GM19328 (cell line): ENCODE data around the gene NTN1.

Experiments
- ATAC-seq: cut with Tn5 transposase; IDR thresholded peaks from one replicate; pipeline ENCODE4 v1.9.1; 2021; ENCODE audit warnings: mild to moderate bottlenecking, moderate library complexity; ENCODE audit not compliant: unreplicated experiment

Gene NTN1

GRCh38 chr17:9266031-9266680, 244.8 kb downstream of the NTN1 start:
- ATAC-seq: no peak

- ATAC-seq: no peak
These were observed 245.4 kb downstream of the NTN1 start for GRCh38 chr17:9266697-9267117.

GRCh38 chr17:9268546-9268945, 247.2 kb downstream of the NTN1 start:
- no peak for ATAC-seq

- ATAC-seq: no peak
These were observed 248.2 kb downstream of the NTN1 start for GRCh38 chr17:9269350-9270035.

GRCh38 chr17:9270921-9271320, 249.6 kb downstream of the NTN1 start:
- ATAC-seq: no peak

- no peak for ATAC-seq
These were observed 250.7 kb downstream of the NTN1 start for GRCh38 chr17:9271989-9272388.

GRCh38 chr17:9272501-9273200, 251.3 kb downstream of the NTN1 start:
- no peak for ATAC-seq

- ATAC-seq: no peak
These were observed 252.4 kb downstream of the NTN1 start for GRCh38 chr17:9273428-9274391.

- no peak for ATAC-seq
These were observed 253.7 kb downstream of the NTN1 start for GRCh38 chr17:9274973-9275372.

GRCh38 chr17:9279893-9280292, 258.6 kb downstream of the NTN1 start:
- no peak for ATAC-seq

- no peak for ATAC-seq
These were observed 262.6 kb downstream of the NTN1 start for GRCh38 chr17:9283909-9284308.

- no peak for ATAC-seq
These were observed 263.6 kb downstream of the NTN1 start for GRCh38 chr17:9284884-9285283.

- no peak for ATAC-seq
These were observed 264.5 kb downstream of the NTN1 start for GRCh38 chr17:9285602-9286427.

GRCh38 chr17:9286434-9286833, 265.1 kb downstream of the NTN1 start:
- no peak for ATAC-seq

- no peak for ATAC-seq
These were observed 266.0 kb downstream of the NTN1 start for GRCh38 chr17:9287306-9287705.

GRCh38 chr17:9290226-9290613, 268.9 kb downstream of the NTN1 start:
- ATAC-seq: no peak

GRCh38 chr17:9291912-9292560, 270.7 kb downstream of the NTN1 start:
- ATAC-seq: no peak

GRCh38 chr17:9292561-9292941, 271.2 kb downstream of the NTN1 start:
- no peak for ATAC-seq
